ENCODE results near the gene SH3RF3.
"Not testable (repeated sequence)": the region's sequence is repeated elsewhere in the genome, so short reads cannot be mapped to it uniquely, and the experiment has no call there.

SH3RF3 gene

GRCh38 chr2:109206569-109207146, 77.7 kb downstream of the SH3RF3 start:
- no peak for DNase-seq

- DNase-seq, result no peak
Measured at GRCh38 chr2:109207176-109207575, 78.2 kb downstream of the SH3RF3 start.

- DNase-seq, result no peak
Measured at GRCh38 chr2:109208071-109208950, 79.3 kb downstream of the SH3RF3 start.

- DNase-seq, result no peak
Measured at GRCh38 chr2:109208951-109209335, 79.9 kb downstream of the SH3RF3 start.

GRCh38 chr2:109209412-109209811, 80.4 kb downstream of the SH3RF3 start:
- DNase-seq, result no peak

- no peak for DNase-seq
Measured at GRCh38 chr2:109209941-109210340, 80.9 kb downstream of the SH3RF3 start.

GRCh38 chr2:109210431-109211200, 81.6 kb downstream of the SH3RF3 start:
- DNase-seq, result no peak

GRCh38 chr2:109211315-109211714, 82.3 kb downstream of the SH3RF3 start:
- DNase-seq, result no peak

GRCh38 chr2:109212836-109213563, 84.0 kb downstream of the SH3RF3 start:
- no peak for DNase-seq

GRCh38 chr2:109213646-109214433, 84.8 kb downstream of the SH3RF3 start:
- DNase-seq, result peak; percentile 29 to 31

- DNase-seq, result no peak
Measured at GRCh38 chr2:109214651-109215371, 85.8 kb downstream of the SH3RF3 start.

- DNase-seq, result no peak
Measured at GRCh38 chr2:109215866-109216265, 86.9 kb downstream of the SH3RF3 start.

GRCh38 chr2:109216332-109216731, 87.3 kb downstream of the SH3RF3 start:
- no peak for DNase-seq

GRCh38 chr2:109217362-109218086, 88.5 kb downstream of the SH3RF3 start:
- DNase-seq, result no peak

- no peak for DNase-seq
Measured at GRCh38 chr2:109218087-109218791, 89.2 kb downstream of the SH3RF3 start.

- DNase-seq, result no peak
Measured at GRCh38 chr2:109218792-109219126, 89.8 kb downstream of the SH3RF3 start.

- DNase-seq, result no peak
Measured at GRCh38 chr2:109220860-109221259, 91.9 kb downstream of the SH3RF3 start.

- DNase-seq, result not testable (repeated sequence)
Measured at GRCh38 chr2:109221316-109221715, 92.3 kb downstream of the SH3RF3 start.

- DNase-seq, result no peak
Measured at GRCh38 chr2:109222422-109222821, 93.4 kb downstream of the SH3RF3 start.

GRCh38 chr2:109222825-109223471, 93.9 kb downstream of the SH3RF3 start:
- no peak for DNase-seq

Measured in activated CD4-positive, alpha-beta T cell treated with anti-CD3 and anti-CD28 coated beads, Interleukin-2, amount 50 U/mL, for 4 hours (primary cell).